OCI-LY1 (cell line): ENCODE measurements around the gene HPS1.

Source experiments
- H2AFZ ChIP-seq: fragments of 200-600 bp; sonication (generic), shearing (Covaris generic); 2 replicates; pipeline ENCODE4 v1.6.0; 2014; ENCODE audit warnings: antibody characterized with exemption, mild to moderate bottlenecking, low read length
- H3F3A ChIP-seq: fragments of 200-600 bp; sonication (generic), shearing (Covaris generic); 2 replicates; pipeline ENCODE4 v1.6.0; 2014; ENCODE audit warnings: mild to moderate bottlenecking, antibody characterized with exemption, low read length, moderate library complexity; ENCODE audit not compliant: insufficient read depth
- H3K27ac ChIP-seq: fragments of 200-600 bp; sonication (generic); 2 replicates; pipeline ENCODE4 v1.5.1; 2014; ENCODE audit warnings: low read length, mixed run types, mild to moderate bottlenecking, low read depth; ENCODE audit not compliant: poor library complexity, severe bottlenecking
- H3K27me3 ChIP-seq: fragments of 200-600 bp; sonication (generic); 2 replicates; pipeline ENCODE4 v1.6.0; 2014; ENCODE audit warnings: antibody characterized with exemption, mild to moderate bottlenecking, low read length, moderate library complexity; ENCODE audit not compliant: insufficient read depth
- H3K36me3 ChIP-seq: fragments of 200-600 bp; sonication (generic); 2 replicates; pipeline ENCODE4 v1.6.1; 2014; ENCODE audit warnings: mild to moderate bottlenecking, antibody characterized with exemption, low read length, moderate library complexity, mixed read lengths; ENCODE audit not compliant: insufficient read depth
- H3K4me1 ChIP-seq: fragments of 200-600 bp; sonication (generic); 2 replicates; pipeline ENCODE4 v1.5.1; 2014; ENCODE audit warnings: mild to moderate bottlenecking, low read length, moderate library complexity; ENCODE audit not compliant: insufficient read depth, severe bottlenecking
- H3K4me2 ChIP-seq: fragments of 200-600 bp; sonication (generic), shearing (Covaris generic); 2 replicates; pipeline ENCODE4 v1.6.1; 2014; ENCODE audit warnings: low read length
- H3K4me3 ChIP-seq: fragments of 200-600 bp; sonication (generic); 2 replicates; pipeline ENCODE4 v1.5.1; 2014; ENCODE audit warnings: low read length, low read depth, mild to moderate bottlenecking, mixed read lengths; ENCODE audit not compliant: poor library complexity, severe bottlenecking
- H3K79me2 ChIP-seq: fragments of 200-600 bp; shearing (Covaris generic); 2 replicates; pipeline ENCODE4 v1.6.1; 2016; ENCODE audit warnings: mixed run types, low read length, mixed read lengths; ENCODE audit not compliant: insufficient read depth
- H3K9ac ChIP-seq: fragments of 200-600 bp; sonication (generic), shearing (Covaris generic); 2 replicates; pipeline ENCODE4 v1.6.1; 2014; ENCODE audit warnings: mild to moderate bottlenecking, low read length, mixed read lengths
- H3K9me2 ChIP-seq: fragments of 200-600 bp; sonication (generic), shearing (Covaris generic); 2 replicates; pipeline ENCODE4 v1.6.1; 2014; ENCODE audit warnings: low read depth, mild to moderate bottlenecking, low read length, mixed read lengths
- H3K9me3 ChIP-seq: fragments of 200-600 bp; shearing (Covaris generic); 2 replicates; pipeline ENCODE4 v1.6.1; 2014; ENCODE audit warnings: low read length, mixed read lengths
- H4K20me1 ChIP-seq: fragments of 200-600 bp; sonication (generic), shearing (Covaris generic); 2 replicates; pipeline ENCODE4 v1.6.0; 2016; ENCODE audit warnings: mild to moderate bottlenecking, low read length; ENCODE audit not compliant: insufficient read depth
- CTCF ChIP-seq: fragments of 200-600 bp; sonication (generic), shearing (Covaris generic); IDR thresholded peaks from 2 replicates; pipeline ENCODE4 v1.5.1; 2017; ENCODE audit warnings: mild to moderate bottlenecking, antibody characterized with exemption, low read length, moderate library complexity, mixed read lengths
- EZH2 ChIP-seq: fragments of 200-600 bp; sonication (generic), shearing (Covaris generic); IDR thresholded peaks from 2 replicates; pipeline ENCODE4 v1.8.0; 2017; ENCODE audit warnings: borderline replicate concordance, mixed run types, mild to moderate bottlenecking, antibody characterized with exemption, low read length, moderate library complexity, mixed read lengths

HPS1 gene

GRCh38 chr10:98472196-98472595 is 25.5 kb upstream of the HPS1 start:
- Histone ChIP-seq H3K9ac (no peak overlapping the region), H3K9me2 (no peaks in the 10 kb centered on the region), H3K27ac (no peak overlapping the region), H3K36me3 (no peaks in the 10 kb centered on the region), H3F3A (no peaks in the 10 kb centered on the region), H3K79me2 (no peaks in the 10 kb centered on the region), H3K27me3 (no peaks in the 10 kb centered on the region), H4K20me1 (no peaks in the 10 kb centered on the region), H2AFZ (no peak overlapping the region), H3K9me3 (no peaks in the 10 kb centered on the region), H3K4me2 (no peak overlapping the region), H3K4me1 (peaks cover 8% of the 10 kb centered on the region), H3K4me3 (no peak overlapping the region)
- no peak for TF ChIP-seq CTCF
- no peak for TF ChIP-seq EZH2

- TF ChIP-seq EZH2 (no peak), CTCF (no peak)
- Histone ChIP-seq H3K9me2 (no peaks in the 10 kb centered on the region), H2AFZ (no peak overlapping the region), H3K27me3 (no peaks in the 10 kb centered on the region), H3K79me2 (no peaks in the 10 kb centered on the region), H3K4me1 (peaks cover 8% of the 10 kb centered on the region), H3F3A (no peaks in the 10 kb centered on the region), H3K4me3 (no peak overlapping the region), H3K4me2 (no peak overlapping the region), H3K9ac (no peak overlapping the region), H3K9me3 (no peaks in the 10 kb centered on the region), H3K27ac (no peak overlapping the region), H3K36me3 (no peaks in the 10 kb centered on the region), H4K20me1 (no peaks in the 10 kb centered on the region)
Measured at GRCh38 chr10:98470850-98471249, 24.1 kb upstream of the HPS1 start.

- Histone ChIP-seq H3K4me2 (no peak overlapping the region), H3K27me3 (no peaks in the 10 kb centered on the region), H2AFZ (no peak overlapping the region), H3F3A (no peaks in the 10 kb centered on the region), H3K79me2 (no peaks in the 10 kb centered on the region), H3K36me3 (no peaks in the 10 kb centered on the region), H3K9me2 (no peaks in the 10 kb centered on the region), H3K27ac (no peak overlapping the region), H3K4me1 (peaks cover 8% of the 10 kb centered on the region), H3K4me3 (no peak overlapping the region), H3K9me3 (no peaks in the 10 kb centered on the region), H4K20me1 (no peaks in the 10 kb centered on the region), H3K9ac (no peak overlapping the region)
- TF ChIP-seq CTCF (no peak), EZH2 (no peak)
Measured at GRCh38 chr10:98469001-98469931, 22.5 kb upstream of the HPS1 start.
